ENCODE measurements around the gene METTL2A. TPM values are rescaled to one million over a fixed set of nuclear protein-coding genes. Genes with fewer than 3 reads are reported as not detected.
"Not testable (repeated sequence)": the region's sequence is repeated elsewhere in the genome, so short reads cannot be mapped to it uniquely, and the experiment has no call there.

METTL2A gene
- total RNA-seq, 1 donor from 2014 or later: 44.9 TPM

- H3K27me3 Mint-ChIP-seq (ENCODE audit: low read depth): no peaks in the 10 kb centered on the region
- H3K27ac Mint-ChIP-seq (ENCODE audit: unreplicated experiment): peak within 1 kb of the TSS; percentile 95
- TF ChIP-seq CTCF (conservative IDR thresholded peaks at IDR 0.05): no peak
- H3K36me3 Mint-ChIP-seq (ENCODE audit: low read depth): peaks cover 6% of the 10 kb centered on the region
- peaks cover 31% of the 10 kb centered on the region for H3K4me1 Mint-ChIP-seq
- H3K9me3 Mint-ChIP-seq: no peaks in the 10 kb centered on the region
- peak; percentile 62 for DNase-seq (ENCODE audit: low read depth, low spot score)
- peak within 1 kb of the TSS; percentile 93 for H3K4me3 Mint-ChIP-seq
Observed at GRCh38 chr17:62478424-62478879, 54.8 kb downstream of the METTL2A start, which contains the start of gene TLK2. TSS of gene TLK2 (plus strand) at chr17:62478825. CDS start at chr17:62481126, 2,301 bp downstream.

GRCh38 chr17:62478880-62479638, 55.4 kb downstream of the METTL2A start:
- H3K27me3 Mint-ChIP-seq (ENCODE audit: low read depth); H3K36me3 Mint-ChIP-seq (ENCODE audit: low read depth); H3K9me3 Mint-ChIP-seq; H3K27ac Mint-ChIP-seq (ENCODE audit: unreplicated experiment): not testable (repeated sequence)
- Mint-ChIP-seq H3K4me3 (peak overlapping the region; percentile 93), H3K4me1 (peaks cover 31% of the 10 kb centered on the region)
- DNase-seq (ENCODE audit: low read depth, low spot score): peak; percentile 37

GRCh38 chr17:62479639-62480258, 56.1 kb downstream of the METTL2A start:
- not testable (repeated sequence) for H3K27me3 Mint-ChIP-seq (ENCODE audit: low read depth); H3K36me3 Mint-ChIP-seq (ENCODE audit: low read depth); H3K9me3 Mint-ChIP-seq
- H3K4me3 Mint-ChIP-seq: peak overlapping the region; percentile 93
- peak; percentile 20 for DNase-seq (ENCODE audit: low read depth, low spot score)
- peak overlapping the region; percentile 95 for H3K27ac Mint-ChIP-seq (ENCODE audit: unreplicated experiment)
- H3K4me1 Mint-ChIP-seq: peaks cover 31% of the 10 kb centered on the region

- not testable (repeated sequence) for H3K36me3 Mint-ChIP-seq (ENCODE audit: low read depth); H3K9me3 Mint-ChIP-seq; H3K27me3 Mint-ChIP-seq (ENCODE audit: low read depth); DNase-seq (ENCODE audit: low read depth, low spot score); H3K27ac Mint-ChIP-seq (ENCODE audit: unreplicated experiment); H3K4me3 Mint-ChIP-seq
- H3K4me1 Mint-ChIP-seq: peaks cover 30% of the 10 kb centered on the region
Observed at GRCh38 chr17:62482553-62482952, 58.9 kb downstream of the METTL2A start.

GRCh38 chr17:62490990-62491389, 67.3 kb downstream of the METTL2A start:
- not testable (repeated sequence) for H3K4me3 Mint-ChIP-seq; H3K4me1 Mint-ChIP-seq; H3K27ac Mint-ChIP-seq (ENCODE audit: unreplicated experiment); H3K36me3 Mint-ChIP-seq (ENCODE audit: low read depth); H3K27me3 Mint-ChIP-seq (ENCODE audit: low read depth); DNase-seq (ENCODE audit: low read depth, low spot score); H3K9me3 Mint-ChIP-seq

GRCh38 chr17:62493049-62493655, 69.5 kb downstream of the METTL2A start:
- H3K4me3 Mint-ChIP-seq; H3K9me3 Mint-ChIP-seq; H3K27ac Mint-ChIP-seq (ENCODE audit: unreplicated experiment); DNase-seq (ENCODE audit: low read depth, low spot score); H3K36me3 Mint-ChIP-seq (ENCODE audit: low read depth); H3K27me3 Mint-ChIP-seq (ENCODE audit: low read depth): not testable (repeated sequence)
- peaks cover 13% of the 10 kb centered on the region for H3K4me1 Mint-ChIP-seq

GRCh38 chr17:62494073-62494472, 70.4 kb downstream of the METTL2A start:
- H3K27me3 Mint-ChIP-seq (ENCODE audit: low read depth); H3K4me3 Mint-ChIP-seq; DNase-seq (ENCODE audit: low read depth, low spot score); H3K36me3 Mint-ChIP-seq (ENCODE audit: low read depth); H3K9me3 Mint-ChIP-seq: not testable (repeated sequence)
- peaks cover 13% of the 10 kb centered on the region for H3K4me1 Mint-ChIP-seq
- H3K27ac Mint-ChIP-seq (ENCODE audit: unreplicated experiment): peak overlapping the region; percentile 19

GRCh38 chr17:62496344-62496743, 72.6 kb downstream of the METTL2A start:
- H3K27ac Mint-ChIP-seq (ENCODE audit: unreplicated experiment): peak overlapping the region; percentile 27
- H3K9me3 Mint-ChIP-seq; DNase-seq (ENCODE audit: low read depth, low spot score); H3K36me3 Mint-ChIP-seq (ENCODE audit: low read depth); H3K27me3 Mint-ChIP-seq (ENCODE audit: low read depth): not testable (repeated sequence)
- H3K4me3 Mint-ChIP-seq: peak overlapping the region; percentile 21
- H3K4me1 Mint-ChIP-seq: peaks cover 13% of the 10 kb centered on the region

- H3K9me3 Mint-ChIP-seq; H3K27me3 Mint-ChIP-seq (ENCODE audit: low read depth); H3K4me1 Mint-ChIP-seq; H3K4me3 Mint-ChIP-seq; DNase-seq (ENCODE audit: low read depth, low spot score); H3K27ac Mint-ChIP-seq (ENCODE audit: unreplicated experiment); H3K36me3 Mint-ChIP-seq (ENCODE audit: low read depth): not testable (repeated sequence)
Observed at GRCh38 chr17:62498796-62499195, 75.1 kb downstream of the METTL2A start.

Other genes with a start within 250 kb of the METTL2A start
- gene EFCAB3, start 43.3 kb upstream of the METTL2A start, total RNA-seq: not detected in 2 replicates
- 52.8 and 60.6 TPM in 2 replicates for gene TLK2, start 54.9 kb downstream of the METTL2A start, total RNA-seq
- 28.2 and 30.7 TPM in 2 replicates for gene MRC2, start 203.8 kb downstream of the METTL2A start, total RNA-seq